Measurements from ENCODE around the gene LPCAT3.
"Not testable (repeated sequence)": the region's sequence is repeated elsewhere in the genome, so short reads cannot be mapped to it uniquely, and the experiment has no call there.

LPCAT3 gene, protein sequence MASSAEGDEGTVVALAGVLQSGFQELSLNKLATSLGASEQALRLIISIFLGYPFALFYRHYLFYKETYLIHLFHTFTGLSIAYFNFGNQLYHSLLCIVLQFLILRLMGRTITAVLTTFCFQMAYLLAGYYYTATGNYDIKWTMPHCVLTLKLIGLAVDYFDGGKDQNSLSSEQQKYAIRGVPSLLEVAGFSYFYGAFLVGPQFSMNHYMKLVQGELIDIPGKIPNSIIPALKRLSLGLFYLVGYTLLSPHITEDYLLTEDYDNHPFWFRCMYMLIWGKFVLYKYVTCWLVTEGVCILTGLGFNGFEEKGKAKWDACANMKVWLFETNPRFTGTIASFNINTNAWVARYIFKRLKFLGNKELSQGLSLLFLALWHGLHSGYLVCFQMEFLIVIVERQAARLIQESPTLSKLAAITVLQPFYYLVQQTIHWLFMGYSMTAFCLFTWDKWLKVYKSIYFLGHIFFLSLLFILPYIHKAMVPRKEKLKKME

DNA sequence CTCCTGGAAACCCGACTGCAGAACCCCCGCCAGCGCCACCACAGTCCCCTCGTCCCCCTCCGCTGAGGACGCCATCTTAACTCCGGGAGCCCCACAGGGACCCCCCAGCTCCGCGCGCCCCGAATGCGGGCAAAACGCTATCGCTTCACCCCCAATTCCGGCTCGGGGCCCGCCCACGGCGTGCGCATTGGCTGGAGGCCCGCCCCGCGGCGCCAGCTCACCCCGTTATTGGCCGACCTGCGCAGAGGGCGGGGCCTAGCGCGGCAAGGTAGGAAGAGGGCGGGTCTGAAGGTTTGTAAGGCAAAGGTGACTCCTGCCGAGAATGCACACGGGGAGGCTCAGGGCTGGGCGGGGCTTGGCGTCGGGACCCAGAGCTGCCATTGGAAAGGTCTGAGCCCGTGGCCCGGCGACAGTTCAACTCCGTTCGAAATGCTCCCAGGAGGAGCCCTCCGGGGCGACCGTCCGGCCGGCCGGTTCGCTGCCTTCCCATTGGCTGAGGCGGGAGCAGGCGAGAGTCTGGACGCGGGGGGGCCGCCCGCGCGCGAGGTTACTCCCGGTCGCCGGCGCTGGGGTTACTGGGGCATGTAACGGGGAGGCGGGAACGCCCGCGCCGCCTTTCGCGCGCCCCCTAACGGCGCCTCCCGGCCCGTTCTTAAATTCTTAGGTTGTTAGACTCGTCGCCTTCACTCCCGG is at the start of gene LPCAT3:
TSS of gene LPCAT3 (minus strand) at position 127 of the 693 bp plus-strand sequence. CDS start at position 75, 52 bp downstream.
- peak; percentile 98 for DNase-seq

DNA sequence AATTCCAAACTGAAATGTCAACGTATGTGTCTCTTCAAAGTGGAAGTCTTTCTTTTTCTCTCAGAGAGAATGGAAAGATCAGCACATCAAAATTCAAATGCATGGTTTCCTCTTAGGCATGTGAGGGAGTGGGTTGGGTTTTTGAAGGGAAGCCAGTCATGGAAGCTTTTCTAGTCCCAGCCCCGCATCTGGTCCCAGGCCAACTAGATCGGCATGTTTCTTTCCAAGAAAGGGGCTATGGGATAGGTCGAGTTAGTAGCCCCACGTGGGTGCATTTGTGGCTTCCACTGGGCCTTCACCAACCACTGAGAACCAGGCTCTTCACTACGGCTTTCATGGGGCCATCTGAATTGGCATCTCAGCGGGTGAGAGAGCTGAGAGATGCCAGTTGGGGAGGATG is 48.8 kb upstream of the LPCAT3 start:
- no peak for DNase-seq

GRCh38 chr12:7066596-7066995 is 48.3 kb upstream of the LPCAT3 start:
- DNase-seq = no peak

DNA sequence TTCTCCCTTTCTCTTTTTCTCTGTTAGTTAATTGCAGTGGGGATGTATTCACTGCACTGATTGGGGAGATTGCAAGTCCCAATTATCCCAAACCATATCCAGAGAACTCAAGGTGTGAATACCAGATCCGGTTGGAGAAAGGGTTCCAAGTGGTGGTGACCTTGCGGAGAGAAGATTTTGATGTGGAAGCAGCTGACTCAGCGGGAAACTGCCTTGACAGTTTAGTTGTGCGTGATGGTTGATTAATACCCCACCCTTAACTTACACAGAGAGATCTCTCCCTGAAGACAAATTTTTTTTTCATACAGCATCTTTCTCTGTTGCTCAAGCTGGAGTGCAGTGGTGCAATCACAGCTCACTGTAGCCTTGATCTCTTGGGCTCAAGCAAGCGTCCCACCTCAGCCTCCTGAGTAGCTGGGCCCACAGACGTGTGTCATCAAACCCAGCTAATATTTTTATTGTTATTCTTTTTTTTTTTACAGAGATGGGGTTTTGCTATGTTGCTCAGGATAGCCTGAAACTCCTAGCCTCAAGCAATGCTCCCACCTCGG is 46.9 kb upstream of the LPCAT3 start:
- DNase-seq = no peak

DNA sequence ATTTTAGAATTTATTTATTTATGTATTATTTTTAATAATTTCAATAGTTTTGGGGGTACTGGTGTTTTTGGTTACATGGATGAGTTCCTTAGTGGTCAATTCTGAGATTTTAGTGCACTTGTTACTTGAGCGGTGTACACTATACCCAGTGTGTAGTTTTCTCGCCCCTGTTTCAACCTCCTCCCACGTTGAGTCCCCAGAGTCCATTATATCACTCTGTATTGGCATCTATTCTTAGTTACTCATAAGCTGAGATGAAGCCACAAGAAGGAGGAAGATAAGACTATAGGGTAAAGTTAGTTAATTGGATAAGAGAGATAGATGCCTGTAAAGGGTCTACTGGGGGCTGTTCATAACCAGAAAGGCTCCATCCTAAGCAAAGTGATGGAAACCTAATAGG is 46.2 kb upstream of the LPCAT3 start:
- no peak for DNase-seq

- DNase-seq = no peak
Observed at GRCh38 chr12:7061596-7061995, 43.3 kb upstream of the LPCAT3 start.

DNA sequence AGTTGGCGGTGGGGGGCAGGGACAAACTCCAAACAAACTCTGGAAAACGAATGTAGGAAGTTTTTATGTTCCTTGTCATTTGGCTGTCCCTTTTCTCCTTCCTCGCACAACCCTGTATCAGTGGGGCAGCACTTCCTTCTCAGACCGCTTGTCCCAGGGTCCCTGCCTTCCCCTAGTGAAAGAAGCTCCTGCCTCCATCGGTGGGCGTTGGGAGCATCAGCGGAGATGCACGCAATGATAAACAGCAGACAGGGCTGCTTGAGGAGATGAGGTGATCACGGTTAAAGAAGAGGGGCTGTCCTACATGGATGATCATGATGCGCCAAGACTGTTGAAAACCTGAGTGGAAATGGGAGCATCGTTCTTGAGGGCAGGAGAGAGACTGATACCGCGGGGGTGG is 42.9 kb upstream of the LPCAT3 start:
- DNase-seq = no peak

GRCh38 chr12:7060353-7060954 is 42.2 kb upstream of the LPCAT3 start, which contains the start of gene C1S:
Gene C1S, plus strand, starts transcription at chr12:7060718. Its CDS starts 1,195 bp downstream, at chr12:7061913.
- no peak for DNase-seq

DNA sequence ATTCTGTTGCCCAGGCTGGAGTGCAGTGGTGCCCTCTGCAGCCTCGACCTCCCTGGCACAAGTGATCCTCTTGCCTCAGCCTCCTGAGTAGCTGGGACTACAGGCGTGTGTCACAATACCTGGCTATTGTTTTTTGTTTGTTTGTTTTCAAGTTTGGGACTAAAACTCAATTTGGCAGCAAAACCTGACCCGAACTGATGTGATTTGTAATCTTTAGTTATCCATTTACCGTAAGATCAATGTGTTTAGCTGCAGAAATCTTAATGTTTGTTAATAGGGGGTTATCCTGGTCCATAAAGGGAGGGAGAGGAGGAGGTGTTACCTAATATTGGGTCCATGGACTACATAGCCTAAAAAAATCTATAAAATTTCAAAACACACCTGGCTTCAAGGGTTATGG is 41.5 kb upstream of the LPCAT3 start:
- no peak for DNase-seq

- DNase-seq = no peak
Observed at GRCh38 chr12:7058850-7059395, 40.6 kb upstream of the LPCAT3 start.

GRCh38 chr12:7058163-7058845 is 40.0 kb upstream of the LPCAT3 start:
- DNase-seq = no peak

GRCh38 chr12:7055736-7056135 is 37.5 kb upstream of the LPCAT3 start:
- not testable (repeated sequence) for DNase-seq

DNA sequence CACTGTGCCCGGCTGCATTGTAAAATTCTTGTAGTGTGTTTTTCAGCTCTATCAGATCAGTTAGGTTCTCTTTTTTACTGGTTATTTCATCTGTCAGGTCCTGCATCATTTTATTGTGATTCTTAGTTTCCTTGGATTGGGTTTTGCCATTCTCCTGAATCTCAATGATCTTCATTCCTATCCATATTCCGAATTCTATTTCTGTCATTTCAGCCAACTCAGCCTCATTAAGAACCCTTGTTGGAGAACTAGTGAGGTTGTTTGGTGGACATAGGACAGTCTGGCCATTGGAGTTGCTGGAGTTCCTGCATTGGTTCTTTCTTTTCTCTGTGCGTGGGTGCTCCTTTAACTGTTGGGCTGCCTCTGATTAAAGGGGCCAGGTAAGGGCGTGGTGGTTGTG is 36.6 kb upstream of the LPCAT3 start:
- DNase-seq = no peak

- not testable (repeated sequence) for DNase-seq
Observed at GRCh38 chr12:7049973-7050372, 31.7 kb upstream of the LPCAT3 start.

GRCh38 chr12:7049445-7049951 is 31.2 kb upstream of the LPCAT3 start:
- DNase-seq = not testable (repeated sequence)

- no peak for DNase-seq
Observed at GRCh38 chr12:7047306-7047705, 29.0 kb upstream of the LPCAT3 start.

DNA sequence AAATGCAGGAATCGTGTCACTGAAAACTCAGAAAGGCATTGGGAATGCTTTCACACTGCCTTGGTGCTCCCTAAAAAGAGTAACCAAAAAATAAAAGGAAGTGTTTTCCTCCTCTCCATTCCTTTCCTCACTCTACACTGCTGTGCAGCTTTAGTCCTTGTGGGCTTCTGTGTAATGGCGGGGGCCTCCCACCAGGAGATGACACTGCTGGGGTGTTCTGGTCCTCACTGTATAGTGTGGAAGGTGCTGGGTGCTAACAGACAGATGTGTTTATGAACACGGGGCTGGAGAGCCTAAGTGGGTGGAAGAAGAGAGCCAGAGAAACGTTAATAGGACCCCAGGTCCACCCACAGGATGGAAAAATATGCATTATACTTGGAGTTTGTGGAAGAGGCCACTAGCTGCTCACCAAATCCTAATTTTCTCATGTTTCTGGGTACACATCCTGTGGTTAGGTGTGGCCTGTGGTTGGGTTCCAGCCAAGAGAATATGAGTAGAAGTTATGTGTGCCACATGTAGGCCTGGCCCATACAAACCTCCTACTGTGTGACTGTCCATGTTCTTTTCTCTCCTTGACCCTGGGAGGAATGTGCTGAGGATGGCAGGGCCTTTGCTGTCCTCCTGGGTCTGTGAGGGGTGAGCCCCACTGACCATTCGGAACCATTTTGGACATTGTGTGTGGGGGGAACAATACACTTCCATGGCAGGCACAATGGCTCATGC is 28.3 kb upstream of the LPCAT3 start:
- DNase-seq = no peak

DNA sequence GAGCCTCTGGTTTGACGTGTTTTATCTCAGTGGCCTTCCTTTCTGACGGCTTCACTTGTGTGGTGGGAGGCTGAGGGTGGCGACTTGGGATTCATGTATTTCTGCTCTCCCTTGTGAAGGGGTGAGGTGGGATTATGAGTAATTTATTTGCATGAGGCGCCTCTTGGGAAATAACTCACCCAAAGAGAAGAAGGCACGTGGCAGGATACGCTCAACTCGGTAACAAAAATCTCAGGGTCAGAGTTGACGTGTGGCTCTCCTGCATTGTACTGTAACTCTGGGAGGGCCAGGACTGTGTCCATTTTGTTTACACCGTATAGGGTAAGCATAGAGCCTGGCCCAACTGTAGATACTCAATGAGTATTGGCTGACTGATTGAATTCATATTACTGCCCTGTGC is 27.6 kb upstream of the LPCAT3 start:
- no peak for DNase-seq

DNA sequence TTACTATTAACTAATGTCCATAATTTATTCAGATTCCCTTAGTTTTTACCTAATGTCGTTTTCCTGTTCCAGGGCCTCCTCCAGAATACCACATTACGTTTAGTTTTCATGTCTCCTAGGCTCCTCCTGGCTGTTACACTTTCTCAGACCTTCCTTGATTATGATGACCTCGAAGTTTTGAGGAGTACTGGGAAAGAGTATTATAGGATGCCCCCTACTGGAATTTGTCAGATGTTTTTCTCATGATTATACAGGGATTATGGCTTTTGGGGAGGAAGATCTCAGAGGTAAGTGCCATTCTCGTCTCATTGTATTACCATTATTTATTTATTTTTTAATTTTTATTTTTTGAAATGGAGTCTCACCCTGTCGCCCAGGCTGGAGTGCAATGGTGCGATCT is 24.6 kb upstream of the LPCAT3 start:
- DNase-seq = no peak

GRCh38 chr12:7039403-7039802 is 21.1 kb upstream of the LPCAT3 start:
- no peak for DNase-seq

DNA sequence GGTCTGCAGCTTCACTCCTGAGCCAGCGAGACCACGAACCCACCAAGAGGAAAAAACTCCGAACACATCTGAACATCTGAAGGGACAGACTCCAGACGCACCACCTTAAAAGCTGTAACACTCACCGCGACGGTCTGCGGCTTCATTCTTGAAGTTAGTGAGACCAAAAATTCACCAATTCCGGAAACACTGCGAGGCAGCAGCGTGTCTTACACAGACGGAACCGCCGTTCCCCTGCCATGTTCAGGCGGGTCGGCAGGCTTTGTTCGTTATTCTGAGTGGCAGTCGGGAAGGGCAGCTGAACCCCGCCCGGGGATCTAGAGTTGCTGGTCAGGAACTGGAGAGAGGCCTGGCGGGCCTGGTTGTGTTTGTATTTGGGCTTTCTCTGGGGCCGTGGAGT is 20.3 kb upstream of the LPCAT3 start:
- DNase-seq = no peak

Data from stimulated activated CD4-positive, alpha-beta T cell treated with anti-CD3 and anti-CD28 coated beads, Interleukin-15, amount 100 ng/mL, for 24 hours (primary cell).